ENCODE results near the gene NAAA. TPM values are rescaled to one million over a fixed set of nuclear protein-coding genes. Genes with fewer than 3 reads are reported as not detected.

The NAAA gene
- total and polyA plus RNA-seq, 9 of the 15 experiments (the other 6 are each of a cell fraction or from before 2014, with no cell fraction given), result 1.3 to 7.9 (median 5.9) TPM

GRCh38 chr4:75909405-75909804 is 31.4 kb downstream of the NAAA start:
- no peaks in the 10 kb centered on the region for H3K4me1 ChIP-seq (replicated peaks in 1 of 2; ENCODE audit: control insufficient read depth in 2 of 2, insufficient read depth in 2 of 2, low read length in 2 of 2)
- H3K36me3 ChIP-seq (ENCODE audit: control insufficient read depth, insufficient read depth, low read length), result no peaks in the 10 kb centered on the region
- H3K4me3 ChIP-seq, result no peak overlapping the region
- no TSS peak for BruUV-seq (replicated peaks)
- ATAC-seq (no peak), DNase-seq (ENCODE audit: extremely low read depth in 1 of 4, low spot score in 3 of 4) (no peak), FAIRE-seq (no peak)
- no peaks in the 10 kb centered on the region for H3K79me2 ChIP-seq (ENCODE audit: control insufficient read depth, insufficient read depth, low read length)
- in situ Hi-C loops (cut with MboI) (loop anchor here (5.0 kb wide), 1 partner anchor 178 kb away; no protein-coding TSS in a partner anchor), intact Hi-C loops (cut with micrococcal nuclease) (no loop called here)
- H3K9ac ChIP-seq (ENCODE audit: insufficient read depth in 1 of 2, low read depth in 2 of 2, low read length in 2 of 2), result no peak overlapping the region
- H3K27me3 ChIP-seq (ENCODE audit: control insufficient read depth in 2 of 2, insufficient read depth in 2 of 2, low read length in 2 of 2), result peaks cover 0 to 7% of the 10 kb centered on the region in 2 experiments; a peak in 1 of 5 replicates
- ChIA-PET CTCF (ENCODE audit: low intra/inter-chr PET ratio) (no interaction called here), POLR2A (interaction anchor here (0.6 to 1.0 kb wide), 2 partner anchors 20 to 56 kb away, joined by 3 to 5 read pairs; no protein-coding TSS in a partner anchor)
- no peaks in the 10 kb centered on the region for H3K9me1 ChIP-seq (ENCODE audit: control insufficient read depth, insufficient read depth, low read length)
- H4K20me1 ChIP-seq (replicated peaks; ENCODE audit: control insufficient read depth, insufficient read depth, low read length), result no peaks in the 10 kb centered on the region
- H3K9me3 ChIP-seq (replicated peaks; ENCODE audit: control insufficient read depth, insufficient read depth, low read depth, low read length), result no peaks in the 10 kb centered on the region
- no peak overlapping the region for H2AFZ ChIP-seq (ENCODE audit: low read depth, low read length)
- H3K4me2 ChIP-seq (ENCODE audit: insufficient read depth, low read length), result no peak overlapping the region
- 29% methylated on average over 5 of the region's 5 CpGs for WGBS (ENCODE audit: insufficient coverage, low coverage, missing lambda C conversion rate)
- no peak overlapping the region for H3K27ac ChIP-seq (ENCODE audit: extremely low read depth, low read depth, low read length)
- TF ChIP-seq TRIM25 (IDR thresholded peaks at IDR 0.05; ENCODE audit: borderline replicate concordance) (no peak), ETS2 (tag; IDR thresholded peaks at IDR 0.05; ENCODE audit: borderline replicate concordance, poor library complexity, severe bottlenecking) (no peak), WHSC1 (IDR thresholded peaks at IDR 0.05; ENCODE audit: low read length) (no peak), ZBTB2 (IDR thresholded peaks at IDR 0.05) (no peak), ZNF507 (tag; conservative IDR thresholded peaks at IDR 0.05) (no peak), FOXK2 (conservative IDR thresholded peaks at IDR 0.05 in 1 of 2, IDR thresholded peaks at IDR 0.05 in 1 of 2; ENCODE audit: low read depth in 2 of 2) (no peak), ZFP30 (CRISPR knock-in tag; IDR thresholded peaks at IDR 0.05; ENCODE audit: borderline replicate concordance) (no peak), FOXJ3 (CRISPR knock-in tag; IDR thresholded peaks at IDR 0.05) (no peak), GTF2E2 (tag; IDR thresholded peaks at IDR 0.05) (no peak), ZBTB11 (CRISPR knock-in tag; IDR thresholded peaks at IDR 0.05) (no peak), C11orf30 (IDR thresholded peaks at IDR 0.05; ENCODE audit: low read depth) (no peak), BRF2 (IDR thresholded peaks at IDR 0.05; ENCODE audit: borderline replicate concordance, insufficient read depth, insufficient read length) (no peak), IFI16 (CRISPR knock-in tag; IDR thresholded peaks at IDR 0.05) (no peak), ADNP (tag; IDR thresholded peaks at IDR 0.05) (no peak), EHMT2 (IDR thresholded peaks at IDR 0.05) (no peak)

Measured in K562 (cell line).